GM18505 (cell line): ENCODE results near the gene CDH10.

Source experiments
- ATAC-seq: cut with Tn5 transposase; IDR thresholded peaks from one replicate; pipeline ENCODE4 v1.9.1; 2021; ENCODE audit not compliant: unreplicated experiment
- POLR2A ChIP-seq: IDR thresholded peaks from 4 replicates; pipeline ENCODE4 v1.6.1; 2011; ENCODE audit warnings: borderline replicate concordance; ENCODE audit not compliant: insufficient read depth, insufficient read length; ENCODE audit errors: extremely low read depth

The CDH10 gene

GRCh38 chr5:24644761-24645160 is at the start of gene CDH10:
TSS of gene CDH10 (minus strand) at chr5:24644978. CDS start at chr5:24593490, 51,488 bp downstream.
- no peak for TF ChIP-seq POLR2A
- ATAC-seq = no peak

- ATAC-seq = no peak
- no peak for TF ChIP-seq POLR2A
Observed at GRCh38 chr5:24693609-24694008, 48.8 kb upstream of the CDH10 start.

- ATAC-seq = no peak
- no peak for TF ChIP-seq POLR2A
Observed at GRCh38 chr5:24691074-24691473, 46.3 kb upstream of the CDH10 start.

- no peak for TF ChIP-seq POLR2A
- no peak for ATAC-seq
Observed at GRCh38 chr5:24681106-24681505, 36.3 kb upstream of the CDH10 start.

- no peak for ATAC-seq
- TF ChIP-seq POLR2A = no peak
Observed at GRCh38 chr5:24668050-24668449, 23.3 kb upstream of the CDH10 start.

- no peak for ATAC-seq
- TF ChIP-seq POLR2A = no peak
Observed at GRCh38 chr5:24649531-24649930, 4.8 kb upstream of the CDH10 start.

- no peak for TF ChIP-seq POLR2A
- ATAC-seq = no peak
Observed at GRCh38 chr5:24646915-24647314, 2.1 kb upstream of the CDH10 start.

GRCh38 chr5:24645483-24645882 is 705 bp upstream of the CDH10 start:
- ATAC-seq = no peak
- TF ChIP-seq POLR2A = no peak

GRCh38 chr5:24643880-24644279 is 898 bp downstream of the CDH10 start:
- no peak for ATAC-seq
- no peak for TF ChIP-seq POLR2A

GRCh38 chr5:24643156-24643555 is 1.6 kb downstream of the CDH10 start:
- no peak for TF ChIP-seq POLR2A
- ATAC-seq = no peak

GRCh38 chr5:24642022-24642421 is 2.8 kb downstream of the CDH10 start:
- no peak for ATAC-seq

GRCh38 chr5:24635209-24635608 is 9.6 kb downstream of the CDH10 start:
- TF ChIP-seq POLR2A = no peak
- ATAC-seq = no peak

More at GRCh38 chr5:24642022-24642421, 2.8 kb downstream of the CDH10 start:
- TF ChIP-seq POLR2A = no peak

- peak; percentile 70 for ATAC-seq
- no peak for TF ChIP-seq POLR2A
Observed at GRCh38 chr5:24633715-24634325, 11.0 kb downstream of the CDH10 start.

- TF ChIP-seq POLR2A = no peak
- no peak for ATAC-seq
Observed at GRCh38 chr5:24632353-24632752, 12.4 kb downstream of the CDH10 start.

GRCh38 chr5:24630918-24631317 is 13.9 kb downstream of the CDH10 start:
- no peak for TF ChIP-seq POLR2A
- ATAC-seq = no peak

GRCh38 chr5:24629798-24630197 is 15.0 kb downstream of the CDH10 start:
- no peak for ATAC-seq
- no peak for TF ChIP-seq POLR2A

GRCh38 chr5:24624872-24625271 is 19.9 kb downstream of the CDH10 start:
- no peak for TF ChIP-seq POLR2A
- no peak for ATAC-seq
